Prostate gland (tissue), 2 donors: Measurements from ENCODE around the gene SH3RF2. TPM values are rescaled to one million over a fixed set of nuclear protein-coding genes. Genes with fewer than 3 reads are reported as not detected.

Experiments
- DNase-seq: peaks from one replicate; pipeline ENCODE4 v3.0.0-alpha.2; 2019; ENCODE audit warnings: low spot score
- H3K27ac ChIP-seq, 2 donors: fragments of 200-600 bp; sonication (generic); 2 replicates each; pipeline ENCODE4 v1.5.1; 2017 to 2019
- H3K27me3 ChIP-seq: fragments of 200-600 bp; sonication (generic); replicated peaks from 2 replicates; pipeline ENCODE4 v1.5.1; 2019; ENCODE audit not compliant: insufficient read depth
- H3K36me3 ChIP-seq, 2 donors: fragments of 200-600 bp; sonication (generic); 1 replicate in 1 of 2; 2 replicates in 1 of 2; pipeline versions ENCODE4 v1.5.1 to v1.8.1; 2017 to 2019
- H3K4me1 ChIP-seq: fragments of 200-600 bp; sonication (generic); replicated peaks from 2 replicates; pipeline ENCODE4 v1.5.1; 2019
- H3K4me3 ChIP-seq, 2 donors: fragments of 200-600 bp; sonication (generic); 2 replicates each; pipeline ENCODE4 v1.5.1; 2017 to 2019
- H3K9me3 ChIP-seq: fragments of 200-600 bp; sonication (generic); 2 replicates; pipeline ENCODE4 v1.5.1; 2017
- POLR2A ChIP-seq: fragments of 450-650 bp; IDR thresholded peaks from one replicate; pipeline ENCODE4 v1.6.1; 2016; ENCODE audit warnings: antibody characterized with exemption, mild to moderate bottlenecking
- POLR2AphosphoS5 ChIP-seq: sonication (generic); formaldehyde crosslinking; IDR thresholded peaks from one replicate; pipeline ENCODE4 v1.6.1; 2017; ENCODE audit warnings: antibody characterized with exemption
- WGBS: methylation state at CpG from one replicate; pipeline ENCODE4 v1.1.5; 2018; 5-methylcytosine and 5-hydroxymethylcytosine counted together
- intact Hi-C: fragments of 100-400 bp; cut with DNase I; formaldehyde crosslinking; loops from one replicate; pipeline ENCODE4 v1.14.2; 2022
- total RNA-seq, 2 donors: library from RNA; depleted of rRNA; stranded (reverse); fragments of >200 nt; gene quantifications; one replicate each; pipeline ENCODE4 v1.1.0, GENCODE V29; 2016
- TF ChIP-seq, protein P1 (sequence below), 4 experiments: fragments of 200-600 bp in 2 of 4; fragments of 450-650 bp in 2 of 4; sonication (generic) in 2 of 4; IDR thresholded peaks; 1 replicate in 3 of 4; 2 replicates in 1 of 4; pipeline ENCODE4 v1.5.1; 2016 to 2019; ENCODE audit warnings: antibody characterized with exemption in 4 of 4, mild to moderate bottlenecking in 2 of 4, moderate library complexity in 2 of 4

Gene SH3RF2
- total RNA-seq, 2 donors from 2014 or later = 18.2 to 43.9 TPM

DNA sequence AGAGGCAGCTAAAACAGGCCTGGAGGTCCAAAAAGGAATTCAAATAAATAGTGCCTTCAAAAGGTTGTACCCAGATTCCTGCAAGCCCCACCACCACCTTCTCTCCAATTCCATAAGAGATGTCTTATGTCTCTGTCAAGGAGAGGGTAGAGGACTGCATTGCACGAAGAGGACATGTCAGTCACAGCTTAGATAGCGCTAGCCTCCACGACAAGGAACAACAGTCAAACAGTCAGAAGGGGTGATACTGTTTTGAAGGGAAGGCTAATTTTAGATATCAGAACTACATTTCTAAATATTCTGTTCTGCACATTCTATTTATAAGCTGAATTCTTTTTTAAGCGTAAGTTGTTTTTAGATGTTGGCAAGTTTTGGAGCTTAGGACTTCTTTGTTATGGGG, 134.8 kb downstream of the SH3RF2 start:
- DNase-seq = no peak
- TF ChIP-seq, protein P1, sequence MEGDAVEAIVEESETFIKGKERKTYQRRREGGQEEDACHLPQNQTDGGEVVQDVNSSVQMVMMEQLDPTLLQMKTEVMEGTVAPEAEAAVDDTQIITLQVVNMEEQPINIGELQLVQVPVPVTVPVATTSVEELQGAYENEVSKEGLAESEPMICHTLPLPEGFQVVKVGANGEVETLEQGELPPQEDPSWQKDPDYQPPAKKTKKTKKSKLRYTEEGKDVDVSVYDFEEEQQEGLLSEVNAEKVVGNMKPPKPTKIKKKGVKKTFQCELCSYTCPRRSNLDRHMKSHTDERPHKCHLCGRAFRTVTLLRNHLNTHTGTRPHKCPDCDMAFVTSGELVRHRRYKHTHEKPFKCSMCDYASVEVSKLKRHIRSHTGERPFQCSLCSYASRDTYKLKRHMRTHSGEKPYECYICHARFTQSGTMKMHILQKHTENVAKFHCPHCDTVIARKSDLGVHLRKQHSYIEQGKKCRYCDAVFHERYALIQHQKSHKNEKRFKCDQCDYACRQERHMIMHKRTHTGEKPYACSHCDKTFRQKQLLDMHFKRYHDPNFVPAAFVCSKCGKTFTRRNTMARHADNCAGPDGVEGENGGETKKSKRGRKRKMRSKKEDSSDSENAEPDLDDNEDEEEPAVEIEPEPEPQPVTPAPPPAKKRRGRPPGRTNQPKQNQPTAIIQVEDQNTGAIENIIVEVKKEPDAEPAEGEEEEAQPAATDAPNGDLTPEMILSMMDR (IDR thresholded peaks at IDR 0.05) = no peak
- TF ChIP-seq POLR2AphosphoS5 = no peak
- no peak for TF ChIP-seq POLR2A
- no peaks in the 10 kb centered on the region for H3K27me3 ChIP-seq
- intact Hi-C loops = no loop called here
- H3K4me1 ChIP-seq = no peaks in the 10 kb centered on the region
- no peaks in the 10 kb centered on the region for H3K9me3 ChIP-seq
- no peak overlapping the region for H3K4me3 ChIP-seq
- no peaks in the 10 kb centered on the region for H3K36me3 ChIP-seq
- H3K27ac ChIP-seq = no peak overlapping the region
- 71% methylated on average over 4 of the region's 4 CpGs for WGBS

DNA sequence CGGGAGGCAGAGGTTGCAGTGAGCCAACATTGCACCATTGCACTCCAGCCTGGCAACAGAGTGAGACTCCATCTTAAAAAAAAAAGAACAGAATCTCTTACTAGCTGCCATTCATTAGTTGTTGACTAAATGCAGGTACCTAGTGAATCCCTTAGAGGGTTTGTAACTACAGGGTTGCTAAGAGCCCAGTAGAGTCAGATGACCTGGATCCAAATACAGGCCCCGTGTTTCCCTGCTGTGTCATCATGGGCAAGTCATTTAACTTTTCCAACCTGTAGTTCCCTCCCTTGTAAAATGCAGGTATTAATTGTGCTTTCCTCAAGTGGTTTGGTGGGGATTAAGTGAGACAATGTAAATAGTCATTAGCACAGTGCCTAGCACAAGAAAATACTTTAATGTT, 136.2 kb downstream of the SH3RF2 start:
- no peak overlapping the region for H3K27ac ChIP-seq

DNA sequence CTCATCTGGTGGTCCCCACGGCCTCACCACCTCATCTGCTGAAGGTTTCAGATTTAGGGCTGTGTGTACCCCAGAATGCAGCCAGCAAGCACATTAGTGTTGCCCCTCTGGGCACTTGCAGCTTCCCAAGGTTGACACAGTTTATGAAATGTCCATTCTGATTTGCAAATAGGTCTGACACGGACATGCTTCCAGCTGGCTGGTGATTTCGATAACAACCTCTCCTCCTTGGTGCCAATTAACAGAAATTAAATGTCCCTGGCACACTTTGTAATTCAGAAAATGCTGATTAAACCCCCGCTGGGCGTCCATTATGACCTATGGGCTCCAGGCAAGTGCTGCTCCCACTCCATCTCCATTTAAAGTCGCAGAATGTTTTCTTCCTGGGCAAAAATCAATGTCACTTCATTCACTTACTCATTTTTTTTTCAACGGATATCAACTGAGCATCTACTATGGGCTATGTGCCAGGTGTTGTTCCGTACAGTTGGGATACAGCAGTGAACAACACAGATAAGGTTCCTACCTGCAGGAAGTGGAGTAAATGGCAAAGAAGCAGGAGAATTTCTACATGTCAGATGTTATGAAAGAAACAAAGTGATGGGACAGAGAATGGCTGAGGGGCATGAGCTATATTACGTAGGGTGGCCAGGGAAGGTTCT, 137.0 kb downstream of the SH3RF2 start:
- no peak for TF ChIP-seq POLR2A
- Histone ChIP-seq H3K4me1 (no peaks in the 10 kb centered on the region), H3K4me3 (no peak overlapping the region), H3K36me3 (no peaks in the 10 kb centered on the region), H3K27ac (no peak overlapping the region), H3K9me3 (no peaks in the 10 kb centered on the region), H3K27me3 (no peaks in the 10 kb centered on the region)
- WGBS = 50% methylated on average over 9 of the region's 9 CpGs
- intact Hi-C loops = no loop called here
- DNase-seq = no peak

More for the DNA sequence above, 136.2 kb downstream of the SH3RF2 start:
- intact Hi-C loops = no loop called here
- TF ChIP-seq, protein P1 (IDR thresholded peaks at IDR 0.05) = no peak
- TF ChIP-seq POLR2AphosphoS5 (no peak), POLR2A (no peak)
- Histone ChIP-seq H3K4me1 (no peaks in the 10 kb centered on the region), H3K9me3 (no peaks in the 10 kb centered on the region), H3K27me3 (no peaks in the 10 kb centered on the region), H3K4me3 (no peak overlapping the region), H3K36me3 (no peaks in the 10 kb centered on the region)
- 86% methylated on average over 2 of the region's 2 CpGs for WGBS
- no peak for DNase-seq

DNA sequence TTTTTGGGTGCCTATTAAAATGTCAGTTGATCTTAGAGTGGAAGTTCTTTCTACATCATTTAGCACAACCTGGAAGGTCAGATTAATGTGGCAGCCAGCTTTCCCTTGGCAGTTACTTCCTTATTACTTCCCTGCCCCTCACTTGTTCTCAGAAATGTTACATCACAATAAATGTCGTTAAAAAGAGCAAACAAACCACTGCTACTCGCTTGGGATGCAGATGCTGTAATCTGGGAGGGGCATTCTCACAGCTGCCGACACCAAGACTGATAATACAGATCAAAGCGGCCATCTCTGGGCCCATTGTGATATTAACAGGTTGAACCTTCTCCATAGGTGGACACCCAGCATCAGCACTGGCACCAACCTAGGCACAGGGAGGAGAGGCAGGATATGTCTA, 139.7 kb downstream of the SH3RF2 start:
- H3K36me3 ChIP-seq = no peaks in the 10 kb centered on the region
- H3K4me1 ChIP-seq = no peaks in the 10 kb centered on the region
- no peaks in the 10 kb centered on the region for H3K9me3 ChIP-seq
- no peak overlapping the region for H3K4me3 ChIP-seq
- H3K27me3 ChIP-seq = no peaks in the 10 kb centered on the region
- no peak for DNase-seq
- intact Hi-C loops = no loop called here
- 13% methylated on average over 4 of the region's 4 CpGs for WGBS
- no peak overlapping the region for H3K27ac ChIP-seq
- no peak for TF ChIP-seq POLR2A
- TF ChIP-seq POLR2AphosphoS5 = no peak
- TF ChIP-seq, protein P1 (IDR thresholded peaks at IDR 0.05) = no peak

DNA sequence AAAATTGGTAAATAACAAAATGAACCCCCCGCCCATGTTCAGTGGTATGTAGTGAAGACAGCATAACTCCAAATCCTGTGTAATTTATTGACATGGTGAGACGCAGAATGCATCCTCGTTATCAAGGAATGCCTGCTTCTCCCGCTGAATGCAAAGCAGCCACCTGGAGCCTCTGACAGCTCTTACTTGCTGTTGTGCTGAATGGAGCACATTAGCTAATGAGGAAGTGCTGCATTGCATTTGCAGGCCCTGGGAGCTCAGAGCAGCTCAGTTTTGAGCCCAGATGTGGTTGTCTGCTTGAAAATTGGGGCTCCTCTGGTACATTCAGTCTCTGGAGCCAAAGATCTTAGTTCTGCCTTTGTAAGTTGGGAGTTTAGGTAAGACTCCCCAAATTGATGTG, 140.1 kb downstream of the SH3RF2 start:
- Histone ChIP-seq H3K27ac (no peak overlapping the region), H3K36me3 (no peaks in the 10 kb centered on the region), H3K27me3 (no peaks in the 10 kb centered on the region), H3K4me3 (no peak overlapping the region), H3K4me1 (no peaks in the 10 kb centered on the region), H3K9me3 (no peaks in the 10 kb centered on the region)
- intact Hi-C loops = no loop called here
- 52% methylated on average over 4 of the region's 4 CpGs for WGBS
- TF ChIP-seq POLR2AphosphoS5 (no peak), POLR2A (no peak)
- TF ChIP-seq, protein P1 (IDR thresholded peaks at IDR 0.05) = no peak
- no peak for DNase-seq
